Activated CD8-positive, alpha-beta memory T cell treated with anti-CD3 and anti-CD28 coated beads for 4 hours (primary cell): ENCODE results near the gene ZDHHC14.

Experiments used
- DNase-seq, 2 donors: peaks; one replicate each; pipeline ENCODE4 v3.0.0-alpha.2; 2020; ENCODE audit warnings: low read depth in 2 of 2

ZDHHC14 gene

GRCh38 chr6:157615951-157616350, 235.0 kb downstream of the ZDHHC14 start:
- DNase-seq, result no peak

- no peak for DNase-seq
Measured at GRCh38 chr6:157620944-157621343, 240.0 kb downstream of the ZDHHC14 start.

GRCh38 chr6:157621406-157621805, 240.4 kb downstream of the ZDHHC14 start:
- no peak for DNase-seq

GRCh38 chr6:157622427-157622826, 241.4 kb downstream of the ZDHHC14 start:
- DNase-seq, result no peak

- DNase-seq, result no peak
Measured at GRCh38 chr6:157625111-157625510, 244.1 kb downstream of the ZDHHC14 start.

GRCh38 chr6:157625764-157626163, 244.8 kb downstream of the ZDHHC14 start:
- no peak for DNase-seq

- no peak for DNase-seq
Measured at GRCh38 chr6:157627195-157627966, 246.4 kb downstream of the ZDHHC14 start.

- DNase-seq, result no peak
Measured at GRCh38 chr6:157628463-157628862, 247.5 kb downstream of the ZDHHC14 start.

- no peak for DNase-seq
Measured at GRCh38 chr6:157629220-157629619, 248.2 kb downstream of the ZDHHC14 start.

- no peak for DNase-seq
Measured at GRCh38 chr6:157630463-157631080, 249.6 kb downstream of the ZDHHC14 start.

- no peak for DNase-seq
Measured at GRCh38 chr6:157631412-157631811, 250.4 kb downstream of the ZDHHC14 start.

- no peak for DNase-seq
Measured at GRCh38 chr6:157631838-157632614, 251.0 kb downstream of the ZDHHC14 start.

GRCh38 chr6:157632821-157633220, 251.8 kb downstream of the ZDHHC14 start:
- no peak for DNase-seq

- no peak for DNase-seq
Measured at GRCh38 chr6:157634546-157634945, 253.6 kb downstream of the ZDHHC14 start.

- no peak for DNase-seq
Measured at GRCh38 chr6:157635388-157636244, 254.6 kb downstream of the ZDHHC14 start.

- no peak for DNase-seq
Measured at GRCh38 chr6:157637516-157637915, 256.5 kb downstream of the ZDHHC14 start.

GRCh38 chr6:157637941-157638662, 257.1 kb downstream of the ZDHHC14 start:
- DNase-seq, result no peak

- DNase-seq, result no peak
Measured at GRCh38 chr6:157638779-157639178, 257.8 kb downstream of the ZDHHC14 start.

GRCh38 chr6:157640746-157641451, 259.9 kb downstream of the ZDHHC14 start:
- no peak for DNase-seq

- no peak for DNase-seq
Measured at GRCh38 chr6:157641837-157642236, 260.8 kb downstream of the ZDHHC14 start.
